Thymus (tissue), 11 donors: Measurements from ENCODE around the gene TBC1D9. TPM values are rescaled to one million over a fixed set of nuclear protein-coding genes. Genes with fewer than 3 reads are reported as not detected.

Experiments used
- DNase-seq, 9 donors: peaks; one replicate each; pipeline ENCODE4 v3.0.0-alpha.2; 2013; ENCODE audit warnings: low spot score in 9 of 9, low read depth in 6 of 9, missing footprints in 1 of 9
- H3K27ac ChIP-seq, 2 donors: one replicate each; pipeline ENCODE4 v1.5.1; 2013; ENCODE audit warnings: control low read depth in 1 of 2, low read depth in 1 of 2, low read length in 1 of 2, mild to moderate bottlenecking in 1 of 2, moderate library complexity in 1 of 2
- H3K27me3 ChIP-seq, 2 donors: one replicate each; pipeline ENCODE4 v1.5.1; 2013; ENCODE audit warnings: low read length in 1 of 2; ENCODE audit not compliant: control insufficient read depth in 2 of 2, insufficient read depth in 1 of 2
- H3K36me3 ChIP-seq, 2 donors: one replicate each; pipeline ENCODE4 v1.5.1; 2013; ENCODE audit warnings: low read length in 1 of 2, mild to moderate bottlenecking in 1 of 2, moderate library complexity in 1 of 2; ENCODE audit not compliant: control insufficient read depth in 2 of 2, insufficient read depth in 2 of 2
- H3K4me1 ChIP-seq, 2 donors: one replicate each; pipeline ENCODE4 v1.5.1; 2013; ENCODE audit warnings: low read length in 2 of 2; ENCODE audit not compliant: control insufficient read depth in 2 of 2, insufficient read depth in 2 of 2
- H3K4me3 ChIP-seq, 2 donors: one replicate each; pipeline ENCODE4 v1.5.1; 2013; ENCODE audit warnings: low read length in 2 of 2, control low read depth in 1 of 2, mild to moderate bottlenecking in 1 of 2
- H3K9me3 ChIP-seq, 2 donors: one replicate each; pipeline ENCODE4 v1.5.1; 2013; ENCODE audit warnings: low read length in 1 of 2, mild to moderate bottlenecking in 1 of 2; ENCODE audit not compliant: control insufficient read depth in 2 of 2, insufficient read depth in 1 of 2
- WGBS: extraction: QIAGEN DNeasy Blood & Tissue Kit; methylation state at CpG from one replicate; pipeline ENCODE4 v1.1.7; 2013; 5-methylcytosine and 5-hydroxymethylcytosine counted together
- polyA plus RNA-seq: library from polyadenylated mRNA; stranded (reverse); fragments of 200-250 nt; gene quantifications from one replicate; pipeline ENCODE4 v1.2.3, GENCODE V29; 2013
- total RNA-seq: library from RNA; stranded (reverse); fragments of 120-200 nt; gene quantifications from one replicate; pipeline ENCODE4 v1.2.4, GENCODE V29; 2013
- donor health status: healthy.

The TBC1D9 gene
- total and polyA plus RNA-seq, 2 donors: 4.7 to 10.7 TPM

- 98% methylated on average over 1 of the region's 1 CpG for WGBS
- Histone ChIP-seq H3K36me3 (no peaks in the 10 kb centered on the region), H3K27ac (no peak overlapping the region), H3K4me3 (no peak overlapping the region), H3K27me3 (no peaks in the 10 kb centered on the region), H3K9me3 (no peaks in the 10 kb centered on the region), H3K4me1 (peaks cover 0 to 2% of the 10 kb centered on the region in 2 donors)
- no peak for DNase-seq
Observed at GRCh38 chr4:140654495-140654814, 101.7 kb downstream of the TBC1D9 start.

- H3K4me3 ChIP-seq: no peak overlapping the region
- DNase-seq: no peak
- WGBS: 94% methylated on average over 8 of the region's 8 CpGs
Observed at GRCh38 chr4:140653718-140654494, 102.3 kb downstream of the TBC1D9 start.

GRCh38 chr4:140652601-140653000 lies 103.6 kb downstream of the TBC1D9 start:
- no peak overlapping the region for H3K27ac ChIP-seq
- no peaks in the 10 kb centered on the region for H3K36me3 ChIP-seq
- H3K4me3 ChIP-seq: no peak overlapping the region
- no peaks in the 10 kb centered on the region for H3K9me3 ChIP-seq
- H3K27me3 ChIP-seq: no peaks in the 10 kb centered on the region
- no peak for DNase-seq
- 98% methylated on average over 2 of the region's 2 CpGs for WGBS
- H3K4me1 ChIP-seq: peaks cover 0 to 2% of the 10 kb centered on the region in 2 donors

More at GRCh38 chr4:140653718-140654494, 102.3 kb downstream of the TBC1D9 start:
- Histone ChIP-seq H3K9me3 (no peaks in the 10 kb centered on the region), H3K27me3 (no peaks in the 10 kb centered on the region), H3K4me1 (peaks cover 0 to 2% of the 10 kb centered on the region in 2 donors), H3K36me3 (no peaks in the 10 kb centered on the region), H3K27ac (no peak overlapping the region)

- Histone ChIP-seq H3K27ac (no peak overlapping the region), H3K9me3 (no peaks in the 10 kb centered on the region), H3K4me1 (no peaks in the 10 kb centered on the region), H3K4me3 (no peak overlapping the region), H3K36me3 (no peaks in the 10 kb centered on the region), H3K27me3 (no peaks in the 10 kb centered on the region)
- no peak for DNase-seq
- WGBS: 98% methylated on average over 2 of the region's 2 CpGs
Observed at GRCh38 chr4:140648716-140649308, 107.4 kb downstream of the TBC1D9 start.

GRCh38 chr4:140645614-140646412 lies 110.4 kb downstream of the TBC1D9 start:
- no peaks in the 10 kb centered on the region for H3K9me3 ChIP-seq
- H3K27ac ChIP-seq: no peak overlapping the region
- H3K4me3 ChIP-seq: no peak overlapping the region
- H3K4me1 ChIP-seq: no peaks in the 10 kb centered on the region
- 97% methylated on average over 9 of the region's 9 CpGs for WGBS
- no peaks in the 10 kb centered on the region for H3K36me3 ChIP-seq
- no peaks in the 10 kb centered on the region for H3K27me3 ChIP-seq
- DNase-seq: no peak

- Histone ChIP-seq H3K27me3 (no peaks in the 10 kb centered on the region), H3K4me3 (no peak overlapping the region), H3K4me1 (no peaks in the 10 kb centered on the region), H3K9me3 (no peaks in the 10 kb centered on the region), H3K27ac (no peak overlapping the region), H3K36me3 (no peaks in the 10 kb centered on the region)
- WGBS: over 99% methylated on average over 11 of the region's 11 CpGs
- no peak for DNase-seq
Observed at GRCh38 chr4:140645196-140645595, 111.0 kb downstream of the TBC1D9 start.

- 97% methylated on average over 25 of the region's 25 CpGs for WGBS
Observed at GRCh38 chr4:140644470-140645185, 111.6 kb downstream of the TBC1D9 start.

GRCh38 chr4:140643571-140644055 lies 112.6 kb downstream of the TBC1D9 start:
- Histone ChIP-seq H3K27ac (no peak overlapping the region), H3K36me3 (no peaks in the 10 kb centered on the region), H3K4me1 (no peaks in the 10 kb centered on the region), H3K9me3 (no peaks in the 10 kb centered on the region), H3K4me3 (no peak overlapping the region), H3K27me3 (no peaks in the 10 kb centered on the region)
- no peak for DNase-seq
- 99% methylated on average over 33 of the region's 33 CpGs for WGBS

More at GRCh38 chr4:140644470-140645185, 111.6 kb downstream of the TBC1D9 start:
- Histone ChIP-seq H3K9me3 (no peaks in the 10 kb centered on the region), H3K4me1 (no peaks in the 10 kb centered on the region), H3K27me3 (no peaks in the 10 kb centered on the region), H3K27ac (no peak overlapping the region), H3K4me3 (no peak overlapping the region), H3K36me3 (no peaks in the 10 kb centered on the region)
- DNase-seq: no peak
